Mammary microvascular endothelial cell (primary cell): ENCODE data around the gene CDH23. TPM values are rescaled to one million over a fixed set of nuclear protein-coding genes. Genes with fewer than 3 reads are reported as not detected.

ENCODE experiments used
- total RNA-seq: library from RNA; depleted of rRNA; stranded (reverse); fragments of >200 nt; gene quantifications from 2 replicates; pipeline ENCODE4 v1.2.3, GENCODE V29; 2015

CDH23 gene
- total RNA-seq: not detected in 2 replicates

DNA sequence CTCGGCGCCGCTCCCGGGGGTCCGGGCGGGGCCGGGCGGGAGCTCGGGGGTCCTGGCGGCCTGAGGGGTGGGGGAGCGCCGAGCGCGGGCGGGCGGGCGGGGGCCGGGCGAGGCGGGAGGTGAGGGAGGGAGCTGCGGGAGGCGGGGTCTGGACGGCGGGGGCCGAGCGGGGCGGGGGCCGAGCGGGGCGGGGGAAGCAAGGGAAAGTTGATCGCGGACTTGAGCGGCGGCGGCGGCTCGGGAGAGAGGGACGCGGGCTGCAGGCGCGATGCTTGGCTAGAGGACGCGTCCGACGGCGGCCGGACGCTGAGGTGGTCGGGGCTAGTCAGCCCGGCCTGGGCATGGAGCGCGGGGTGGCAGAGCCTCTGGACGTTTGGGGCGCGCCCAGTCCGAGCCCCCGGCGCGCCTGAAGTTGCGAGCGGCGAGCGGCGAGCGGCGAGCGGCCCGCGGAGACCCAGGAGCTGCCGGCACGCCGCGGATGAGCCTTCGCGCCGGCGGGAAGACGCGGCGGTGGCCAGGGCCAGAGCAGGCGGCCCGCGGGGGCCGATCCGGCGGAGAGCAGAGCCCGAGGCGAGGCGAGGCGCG, at the start of gene CDH23:
CDH23 (plus strand) TSS at position 210 of the 585 bp plus-strand sequence. CDS start 42,912 bp downstream, outside the sequence.

DNA sequence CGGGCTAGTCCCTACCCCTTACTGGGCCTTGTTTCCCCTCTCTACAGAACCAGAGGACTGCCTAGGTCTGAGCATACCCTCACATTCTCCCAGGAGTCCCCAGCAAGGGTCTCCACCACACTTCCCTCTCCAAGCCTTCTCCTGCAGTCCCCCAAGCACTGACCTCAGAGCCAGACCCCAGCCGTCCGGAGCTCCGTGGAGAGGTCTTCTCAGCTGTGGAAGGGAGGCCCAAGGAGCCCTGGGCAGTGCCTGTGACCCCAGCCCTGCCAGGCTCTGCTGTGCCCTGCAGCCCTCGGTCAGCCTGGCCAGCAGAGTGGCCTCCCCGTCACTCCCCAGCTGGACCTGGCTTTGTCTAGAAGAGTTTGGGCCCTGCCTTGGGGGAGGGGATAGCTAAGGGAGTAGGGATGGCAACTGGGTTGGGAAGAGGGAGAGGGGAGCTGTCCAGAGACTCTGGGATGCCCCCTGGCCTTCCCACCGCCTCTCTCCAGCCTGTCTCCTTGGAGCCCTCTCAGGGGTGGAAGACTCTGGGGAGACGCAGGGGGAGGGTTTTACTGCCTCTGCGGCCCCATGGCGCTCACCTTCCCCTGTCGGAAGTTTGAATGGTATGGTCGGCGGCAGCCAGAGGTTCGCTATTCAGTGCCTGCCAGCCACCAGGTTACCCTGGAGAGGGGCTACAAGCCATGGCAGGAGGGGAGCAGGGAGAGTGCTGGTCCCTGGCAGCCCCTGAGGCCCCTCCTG, 322.9 kb downstream of the CDH23 start, which contains the start of gene C10orf105:
C10orf105 (minus strand) TSS at position 315 of the 738 bp plus-strand sequence. CDS start 3,441 bp downstream, outside the sequence.

DNA sequence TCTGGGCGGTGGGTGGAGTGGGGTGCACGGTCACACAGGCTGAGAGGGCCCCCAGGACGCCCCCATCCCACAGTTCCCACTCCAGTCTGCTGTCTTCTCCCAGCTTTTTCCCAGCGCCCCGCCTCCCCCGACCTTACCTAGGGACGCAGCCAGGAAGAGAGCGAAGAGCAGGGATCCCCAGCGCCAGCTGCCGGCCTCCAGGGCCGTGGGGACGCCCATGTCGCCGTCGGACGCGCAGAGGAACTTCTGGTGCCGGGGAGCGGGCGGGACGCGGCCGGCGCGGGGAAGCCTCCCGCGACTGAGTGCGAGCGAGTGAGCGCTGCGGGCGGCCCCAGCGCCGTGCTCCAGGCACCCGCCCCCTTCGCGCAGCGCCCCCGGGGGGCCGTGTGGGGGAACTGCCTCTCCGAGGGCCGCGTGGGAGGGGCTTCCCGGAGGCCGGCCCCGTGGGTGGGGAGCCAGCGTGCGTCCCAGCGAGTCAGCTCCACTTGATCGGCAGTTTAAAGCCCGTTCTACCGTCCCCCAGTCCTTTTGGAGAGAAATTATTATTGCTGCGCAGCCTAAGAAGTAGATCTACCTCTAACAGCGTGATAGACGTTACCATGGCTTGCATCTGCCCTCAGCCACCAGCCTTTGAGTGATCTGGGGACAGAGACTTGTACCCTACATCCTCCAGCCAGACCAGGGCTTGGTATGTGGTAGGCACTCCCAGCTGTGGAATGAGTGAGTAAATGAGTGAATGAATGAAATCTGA, 376.7 kb downstream of the CDH23 start, which contains the start of gene VSIR:
VSIR (minus strand) TSS at position 300 of the 751 bp plus-strand sequence; CDS start at position 219, 81 bp downstream.

DNA sequence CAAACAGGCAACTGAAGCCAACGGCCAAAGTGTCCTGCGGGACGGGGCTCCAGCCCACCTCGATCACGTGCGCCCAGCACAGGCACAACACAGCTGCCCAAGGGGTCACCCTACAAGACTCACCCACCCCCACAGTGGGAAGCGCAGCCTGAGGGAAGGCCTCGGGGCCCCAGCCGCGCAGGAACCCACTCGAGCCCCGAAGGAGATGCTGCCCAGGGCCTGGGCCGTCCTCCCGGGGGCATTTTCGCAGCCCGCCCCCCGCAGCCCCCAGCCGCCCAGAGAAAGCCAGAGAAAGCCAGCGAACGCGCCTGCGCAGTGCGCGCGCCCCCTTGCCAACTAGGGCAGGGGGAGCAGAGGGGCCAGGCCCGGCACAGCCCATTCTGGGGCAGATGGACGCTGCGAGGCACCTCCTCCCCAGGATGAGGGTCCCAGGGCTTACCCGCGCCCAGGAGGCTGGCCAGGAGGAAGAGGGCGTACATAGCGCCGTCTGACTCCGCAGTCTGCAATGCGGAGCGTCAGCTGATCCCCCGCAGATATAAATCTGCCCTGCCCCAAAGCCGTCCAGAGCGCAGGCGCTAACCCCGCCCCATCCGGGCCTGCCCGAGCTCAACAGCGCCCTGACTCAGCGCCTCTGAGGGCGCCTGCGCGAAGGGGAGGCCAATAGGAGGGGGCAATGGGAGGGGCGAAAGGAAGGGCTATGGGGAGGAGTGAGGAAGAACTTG, 454.2 kb downstream of the CDH23 start, which contains the start of gene PSAP:
PSAP (minus strand) TSS at position 509 of the 722 bp plus-strand sequence; CDS start at position 479, 30 bp downstream.

Other genes starting within 250 kb of the CDH23 start
- 3.1 and 3.3 TPM in 2 replicates for gene UNC5B, start 184.3 kb upstream of the CDH23 start, total RNA-seq
- 1.8 and 4.1 TPM in 2 replicates for gene SLC29A3, start 77.7 kb upstream of the CDH23 start, total RNA-seq